ENCODE data around the gene EVA1C. TPM values are rescaled to one million over a fixed set of nuclear protein-coding genes. Genes with fewer than 3 reads are reported as not detected.

The EVA1C gene
- total and polyA plus RNA-seq, 9 of the 15 experiments (the other 6 are each of a cell fraction or from before 2014, with no cell fraction given): 0.22 TPM; not detected in 8

DNA sequence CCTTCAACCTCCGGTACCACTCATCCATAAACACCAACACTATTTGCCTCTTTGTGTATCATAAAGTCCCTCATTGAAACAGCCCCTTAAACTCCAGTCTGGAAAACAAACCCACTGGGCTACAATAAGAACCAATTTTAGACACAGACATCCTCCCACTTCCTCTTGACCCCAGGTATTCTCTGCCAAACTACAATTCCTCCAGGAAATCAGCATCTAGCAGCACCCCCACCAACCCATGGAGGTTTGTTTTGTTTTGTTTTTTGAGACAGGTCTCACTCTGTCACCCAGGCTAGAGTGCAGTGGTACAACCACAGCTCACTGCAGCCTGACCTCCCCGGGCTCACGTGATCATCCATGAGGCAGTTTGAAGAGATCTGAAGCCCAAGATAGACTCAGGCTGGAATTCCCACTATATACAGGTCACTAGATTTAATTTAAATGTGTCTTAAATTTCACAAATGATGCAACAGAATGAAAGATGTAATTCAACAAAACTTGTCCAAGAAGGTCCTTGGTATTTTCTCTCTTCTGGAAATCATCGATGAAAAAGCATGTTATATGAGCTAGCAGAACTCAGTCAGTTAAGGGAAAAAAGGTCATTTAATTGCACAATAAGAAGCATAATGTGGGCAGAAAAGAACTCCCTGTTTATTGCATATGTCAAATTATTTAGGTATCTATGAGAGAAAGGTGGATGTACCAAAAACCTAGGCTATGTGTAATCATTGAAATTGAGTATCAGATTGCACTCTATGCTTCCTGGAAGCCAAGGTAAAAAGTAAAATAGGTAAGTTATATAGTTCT, 142.5 kb downstream of the EVA1C start (continued):
- TF ChIP-seq, protein P1, sequence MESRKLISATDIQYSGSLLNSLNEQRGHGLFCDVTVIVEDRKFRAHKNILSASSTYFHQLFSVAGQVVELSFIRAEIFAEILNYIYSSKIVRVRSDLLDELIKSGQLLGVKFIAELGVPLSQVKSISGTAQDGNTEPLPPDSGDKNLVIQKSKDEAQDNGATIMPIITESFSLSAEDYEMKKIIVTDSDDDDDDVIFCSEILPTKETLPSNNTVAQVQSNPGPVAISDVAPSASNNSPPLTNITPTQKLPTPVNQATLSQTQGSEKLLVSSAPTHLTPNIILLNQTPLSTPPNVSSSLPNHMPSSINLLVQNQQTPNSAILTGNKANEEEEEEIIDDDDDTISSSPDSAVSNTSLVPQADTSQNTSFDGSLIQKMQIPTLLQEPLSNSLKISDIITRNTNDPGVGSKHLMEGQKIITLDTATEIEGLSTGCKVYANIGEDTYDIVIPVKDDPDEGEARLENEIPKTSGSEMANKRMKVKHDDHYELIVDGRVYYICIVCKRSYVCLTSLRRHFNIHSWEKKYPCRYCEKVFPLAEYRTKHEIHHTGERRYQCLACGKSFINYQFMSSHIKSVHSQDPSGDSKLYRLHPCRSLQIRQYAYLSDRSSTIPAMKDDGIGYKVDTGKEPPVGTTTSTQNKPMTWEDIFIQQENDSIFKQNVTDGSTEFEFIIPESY (CRISPR knock-in tag; IDR thresholded peaks at IDR 0.05): no peak
- TF ChIP-seq GTF2F1 (IDR thresholded peaks at IDR 0.05; ENCODE audit: low read depth, low read length) (no peak), KLF6 (CRISPR knock-in tag; IDR thresholded peaks at IDR 0.05; ENCODE audit: borderline replicate concordance) (0 out of 2 replicates have a peak, but pooled peaks have one; percentile 53), PPARD (CRISPR knock-in tag; IDR thresholded peaks at IDR 0.05) (no peak), L3MBTL2 (IDR thresholded peaks at IDR 0.05) (peak; percentile 69), ZNF175 (CRISPR knock-in tag; IDR thresholded peaks at IDR 0.05; ENCODE audit: low read depth) (0 out of 2 replicates have a peak, but pooled peaks have one; percentile 44), CEBPB (tag; IDR thresholded peaks at IDR 0.05) (peak; percentile 70), ATF7 (IDR thresholded peaks at IDR 0.05) (peak; percentile 41; the same call in 1 of the 2 replicates), RAD51 (IDR thresholded peaks at IDR 0.05; ENCODE audit: borderline replicate concordance, low read depth) (peak; percentile 86), JUN (IDR thresholded peaks at IDR 0.05; ENCODE audit: borderline replicate concordance, low read depth, low read length) (no peak), JUN (CRISPR knock-in tag; IDR thresholded peaks at IDR 0.05; ENCODE audit: borderline replicate concordance) (no peak), POLR2H (tag; IDR thresholded peaks at IDR 0.05; ENCODE audit: low read depth) (peak; percentile 34; the same call in 1 of the 2 replicates)
- TF ChIP-seq, protein P2, sequence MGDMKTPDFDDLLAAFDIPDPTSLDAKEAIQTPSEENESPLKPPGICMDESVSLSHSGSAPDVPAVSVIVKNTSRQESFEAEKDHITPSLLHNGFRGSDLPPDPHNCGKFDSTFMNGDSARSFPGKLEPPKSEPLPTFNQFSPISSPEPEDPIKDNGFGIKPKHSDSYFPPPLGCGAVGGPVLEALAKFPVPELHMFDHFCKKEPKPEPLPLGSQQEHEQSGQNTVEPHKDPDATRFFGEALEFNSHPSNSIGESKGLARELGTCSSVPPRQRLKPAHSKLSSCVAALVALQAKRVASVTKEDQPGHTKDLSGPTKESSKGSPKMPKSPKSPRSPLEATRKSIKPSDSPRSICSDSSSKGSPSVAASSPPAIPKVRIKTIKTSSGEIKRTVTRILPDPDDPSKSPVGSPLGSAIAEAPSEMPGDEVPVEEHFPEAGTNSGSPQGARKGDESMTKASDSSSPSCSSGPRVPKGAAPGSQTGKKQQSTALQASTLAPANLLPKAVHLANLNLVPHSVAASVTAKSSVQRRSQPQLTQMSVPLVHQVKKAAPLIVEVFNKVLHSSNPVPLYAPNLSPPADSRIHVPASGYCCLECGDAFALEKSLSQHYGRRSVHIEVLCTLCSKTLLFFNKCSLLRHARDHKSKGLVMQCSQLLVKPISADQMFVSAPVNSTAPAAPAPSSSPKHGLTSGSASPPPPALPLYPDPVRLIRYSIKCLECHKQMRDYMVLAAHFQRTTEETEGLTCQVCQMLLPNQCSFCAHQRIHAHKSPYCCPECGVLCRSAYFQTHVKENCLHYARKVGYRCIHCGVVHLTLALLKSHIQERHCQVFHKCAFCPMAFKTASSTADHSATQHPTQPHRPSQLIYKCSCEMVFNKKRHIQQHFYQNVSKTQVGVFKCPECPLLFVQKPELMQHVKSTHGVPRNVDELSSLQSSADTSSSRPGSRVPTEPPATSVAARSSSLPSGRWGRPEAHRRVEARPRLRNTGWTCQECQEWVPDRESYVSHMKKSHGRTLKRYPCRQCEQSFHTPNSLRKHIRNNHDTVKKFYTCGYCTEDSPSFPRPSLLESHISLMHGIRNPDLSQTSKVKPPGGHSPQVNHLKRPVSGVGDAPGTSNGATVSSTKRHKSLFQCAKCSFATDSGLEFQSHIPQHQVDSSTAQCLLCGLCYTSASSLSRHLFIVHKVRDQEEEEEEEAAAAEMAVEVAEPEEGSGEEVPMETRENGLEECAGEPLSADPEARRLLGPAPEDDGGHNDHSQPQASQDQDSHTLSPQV (IDR thresholded peaks at IDR 0.05): peak; percentile 52
- TF ChIP-seq, protein P3, sequence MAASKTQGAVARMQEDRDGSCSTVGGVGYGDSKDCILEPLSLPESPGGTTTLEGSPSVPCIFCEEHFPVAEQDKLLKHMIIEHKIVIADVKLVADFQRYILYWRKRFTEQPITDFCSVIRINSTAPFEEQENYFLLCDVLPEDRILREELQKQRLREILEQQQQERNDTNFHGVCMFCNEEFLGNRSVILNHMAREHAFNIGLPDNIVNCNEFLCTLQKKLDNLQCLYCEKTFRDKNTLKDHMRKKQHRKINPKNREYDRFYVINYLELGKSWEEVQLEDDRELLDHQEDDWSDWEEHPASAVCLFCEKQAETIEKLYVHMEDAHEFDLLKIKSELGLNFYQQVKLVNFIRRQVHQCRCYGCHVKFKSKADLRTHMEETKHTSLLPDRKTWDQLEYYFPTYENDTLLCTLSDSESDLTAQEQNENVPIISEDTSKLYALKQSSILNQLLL (CRISPR knock-in tag; IDR thresholded peaks at IDR 0.05; ENCODE audit: borderline replicate concordance): no peak
